ENCODE data around the gene VPS13A.

Gene VPS13A

DNA sequence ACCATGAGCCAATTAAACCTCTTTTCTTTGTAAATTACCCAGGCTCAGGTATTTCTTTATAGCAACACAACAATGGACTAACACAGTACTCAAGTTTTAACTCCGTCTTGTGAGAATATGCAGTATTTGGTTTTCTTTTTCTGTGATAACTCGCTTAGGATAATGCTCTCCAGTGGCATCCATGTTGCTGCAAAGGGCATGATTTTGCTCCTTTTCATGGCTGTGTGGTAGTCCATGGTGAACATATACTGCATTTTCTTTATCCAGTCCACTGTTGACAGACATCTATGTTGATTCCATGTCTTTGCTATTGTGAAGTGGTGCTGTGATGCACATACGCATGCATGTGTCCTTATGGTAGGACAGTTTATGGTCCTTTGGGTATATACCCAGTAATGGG is 10.9 kb downstream of the VPS13A start:
- H3K36me3 Mint-ChIP-seq (ENCODE audit: low read depth): peaks cover 15% of the 10 kb centered on the region
- H3K4me1 Mint-ChIP-seq: peaks cover 3% of the 10 kb centered on the region
- no peak for TF ChIP-seq CTCF (IDR thresholded peaks at IDR 0.05; ENCODE audit: unreplicated experiment in 3 of 3)
- H3K4me3 Mint-ChIP-seq: no peak overlapping the region
- H3K27ac Mint-ChIP-seq: no peak overlapping the region
- no peaks in the 10 kb centered on the region for H3K27me3 Mint-ChIP-seq (ENCODE audit: low read depth)
- H3K9me3 Mint-ChIP-seq: peaks cover 23% of the 10 kb centered on the region

- H3K27ac Mint-ChIP-seq: no peak overlapping the region
- H3K4me1 Mint-ChIP-seq: no peaks in the 10 kb centered on the region
- TF ChIP-seq CTCF (IDR thresholded peaks at IDR 0.05; ENCODE audit: unreplicated experiment in 3 of 3): no peak
- no peak overlapping the region for H3K4me3 Mint-ChIP-seq
- peaks cover 5% of the 10 kb centered on the region for H3K36me3 Mint-ChIP-seq (ENCODE audit: low read depth)
- H3K27me3 Mint-ChIP-seq (ENCODE audit: low read depth): no peaks in the 10 kb centered on the region
- peaks cover 12% of the 10 kb centered on the region for H3K9me3 Mint-ChIP-seq
Observed at GRCh38 chr9:77194423-77194822, 17.1 kb downstream of the VPS13A start.

- H3K9me3 Mint-ChIP-seq: no peaks in the 10 kb centered on the region
- H3K36me3 Mint-ChIP-seq (ENCODE audit: low read depth): peaks cover 23% of the 10 kb centered on the region
- H3K27me3 Mint-ChIP-seq (ENCODE audit: low read depth): no peaks in the 10 kb centered on the region
- H3K27ac Mint-ChIP-seq: no peak overlapping the region
- no peak overlapping the region for H3K4me3 Mint-ChIP-seq
- no peak for TF ChIP-seq CTCF (IDR thresholded peaks at IDR 0.05; ENCODE audit: unreplicated experiment in 3 of 3)
- no peaks in the 10 kb centered on the region for H3K4me1 Mint-ChIP-seq
Observed at GRCh38 chr9:77210116-77210515, 32.8 kb downstream of the VPS13A start.

DNA sequence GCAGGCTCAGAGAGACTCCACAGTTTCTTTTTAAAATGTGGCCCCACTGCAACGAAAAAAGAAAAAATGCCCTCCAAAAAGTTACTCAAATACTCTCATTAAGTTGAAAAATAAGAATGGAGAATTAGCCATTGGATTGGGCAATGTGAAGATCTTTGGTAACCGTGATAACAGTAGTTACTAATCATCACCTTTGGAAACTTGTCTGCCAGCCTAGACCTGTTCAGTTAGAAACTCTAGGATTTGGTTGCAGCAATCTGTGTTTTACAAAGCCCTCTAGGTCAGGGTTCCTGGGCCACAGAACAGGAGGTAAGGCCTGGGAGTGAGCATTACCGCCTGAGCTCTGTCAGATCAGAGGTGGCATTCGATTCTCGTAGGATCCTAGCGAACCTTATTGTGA is 34.2 kb downstream of the VPS13A start:
- no peak overlapping the region for H3K4me3 Mint-ChIP-seq
- H3K9me3 Mint-ChIP-seq: no peaks in the 10 kb centered on the region
- no peaks in the 10 kb centered on the region for H3K4me1 Mint-ChIP-seq
- peaks cover 24% of the 10 kb centered on the region for H3K36me3 Mint-ChIP-seq (ENCODE audit: low read depth)
- H3K27ac Mint-ChIP-seq: no peak overlapping the region
- no peaks in the 10 kb centered on the region for H3K27me3 Mint-ChIP-seq (ENCODE audit: low read depth)
- no peak for TF ChIP-seq CTCF (IDR thresholded peaks at IDR 0.05; ENCODE audit: unreplicated experiment in 3 of 3)

DNA sequence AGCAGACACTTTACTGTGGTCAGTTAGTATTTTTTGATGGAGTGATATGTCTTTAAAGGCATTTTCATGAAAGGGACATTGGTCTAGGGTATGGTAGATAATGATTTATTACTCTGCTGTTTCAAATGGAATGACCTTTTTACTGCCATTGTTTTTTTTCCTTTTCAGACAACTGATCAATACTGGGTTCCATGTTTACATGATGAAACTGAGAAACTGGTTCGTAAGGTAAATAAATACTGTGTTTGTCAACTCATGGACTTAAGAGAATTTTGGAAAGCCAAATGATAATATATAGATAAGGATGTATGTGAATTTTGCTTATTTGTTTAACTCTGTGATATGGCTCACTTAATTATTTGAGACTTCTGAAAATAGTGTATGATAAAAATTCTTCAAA is 35.5 kb downstream of the VPS13A start:
- H3K4me1 Mint-ChIP-seq: no peaks in the 10 kb centered on the region

More for the DNA sequence above, 35.5 kb downstream of the VPS13A start:
- Mint-ChIP-seq H3K4me3 (no peak overlapping the region), H3K27ac (no peak overlapping the region), H3K36me3 (ENCODE audit: low read depth) (peaks cover 27% of the 10 kb centered on the region), H3K27me3 (ENCODE audit: low read depth) (no peaks in the 10 kb centered on the region), H3K9me3 (no peaks in the 10 kb centered on the region)
- TF ChIP-seq CTCF (IDR thresholded peaks at IDR 0.05; ENCODE audit: unreplicated experiment in 3 of 3): no peak

Data from nephron (organoid).